K562 (cell line): ENCODE measurements around the gene ZNF213. TPM values are rescaled to one million over a fixed set of nuclear protein-coding genes. Genes with fewer than 3 reads are reported as not detected.

ENCODE experiments used
- CTBP1 ChIP-seq: fragments of 450-650 bp; IDR thresholded peaks from 2 replicates; pipeline ENCODE4 v1.6.1; 2016; ENCODE audit warnings: borderline replicate concordance
- ELF2 ChIP-seq: fragments of 250-450 bp; sonication (Bioruptor Pico); IDR thresholded peaks from 2 replicates; pipeline ENCODE4 v1.5.0; 2021; ENCODE audit warnings: mild to moderate bottlenecking
- IFI16 ChIP-seq: fragments of 250-450 bp; sonication (Bioruptor Pico); IDR thresholded peaks from 2 replicates; pipeline ENCODE4 v2.1.2; 2022; ENCODE audit warnings: mild to moderate bottlenecking, inconsistent platforms
- ILK ChIP-seq: fragments of 450-650 bp; IDR thresholded peaks from 2 replicates; pipeline ENCODE4 v1.6.1; 2016; ENCODE audit warnings: missing genetic modification characterization, low read depth, mild to moderate bottlenecking, missing compliant biosample characterization, moderate library complexity, borderline replicate concordance
- MTA3 ChIP-seq: fragments of 450-650 bp; formaldehyde crosslinking; IDR thresholded peaks from 2 replicates; pipeline ENCODE4 v1.6.1; 2017; ENCODE audit warnings: mild to moderate bottlenecking, borderline replicate concordance
- NFXL1 ChIP-seq: fragments of 450-650 bp; formaldehyde crosslinking; IDR thresholded peaks from 2 replicates; pipeline ENCODE4 v1.4.0; 2021; ENCODE audit warnings: mild to moderate bottlenecking
- NR2F6 ChIP-seq: fragments of 450-650 bp; formaldehyde crosslinking; IDR thresholded peaks from 2 replicates; pipeline ENCODE4 v1.4.0; 2020; ENCODE audit warnings: mild to moderate bottlenecking
- PML ChIP-seq: IDR thresholded peaks from 2 replicates; pipeline ENCODE4 v1.6.1; 2012; ENCODE audit warnings: low read length, inconsistent platforms
- RB1 ChIP-seq: fragments of 450-650 bp; IDR thresholded peaks from 2 replicates; pipeline ENCODE4 v1.6.1; 2017; ENCODE audit warnings: low read depth, mild to moderate bottlenecking
- RBM34 ChIP-seq: fragments of 200-400 bp; formaldehyde crosslinking; IDR thresholded peaks from 2 replicates; pipeline ENCODE4 v1.6.1; 2018; ENCODE audit warnings: low read length, borderline replicate concordance; ENCODE audit not compliant: insufficient read depth
- SMARCA5 ChIP-seq: fragments of 450-650 bp; IDR thresholded peaks from 2 replicates; pipeline ENCODE4 v1.6.1; 2016
- SOX6 ChIP-seq: fragments of 450-650 bp; IDR thresholded peaks from 2 replicates; pipeline ENCODE4 v1.6.1; 2014; ENCODE audit warnings: mild to moderate bottlenecking
- ZBTB1 ChIP-seq: sonication (generic); formaldehyde crosslinking; IDR thresholded peaks from 2 replicates; pipeline ENCODE4 v1.8.1; 2023; ENCODE audit warnings: missing genetic modification reagents, low read depth, mild to moderate bottlenecking, borderline replicate concordance
- ZNF217 ChIP-seq: sonication (generic); formaldehyde crosslinking; IDR thresholded peaks from 2 replicates; pipeline ENCODE4 v1.8.0; 2022; ENCODE audit warnings: mild to moderate bottlenecking, missing genetic modification reagents
- ZNF431 ChIP-seq: sonication (generic); formaldehyde crosslinking; IDR thresholded peaks from 2 replicates; pipeline ENCODE4 v1.8.0; 2022; ENCODE audit warnings: mild to moderate bottlenecking, missing genetic modification reagents
- ZNF507 ChIP-seq: conservative IDR thresholded peaks from 2 replicates; pipeline ENCODE4 v1.6.1; 2017; ENCODE audit warnings: missing genetic modification characterization, missing compliant biosample characterization
- ZNF589 ChIP-seq: fragments of 200-800 bp; sonication (Bioruptor generic); IDR thresholded peaks from 2 replicates; pipeline ENCODE4 v1.6.1; 2016; ENCODE audit warnings: low read depth, missing genetic modification characterization, missing compliant biosample characterization
- ZNF644 ChIP-seq: fragments of 200-800 bp; sonication (Bioruptor generic); IDR thresholded peaks from 2 replicates; pipeline ENCODE4 v1.6.1; 2016; ENCODE audit warnings: low read depth, missing genetic modification characterization, missing compliant biosample characterization
- ZNF668 ChIP-seq: fragments of 250-450 bp; sonication (Bioruptor Pico); IDR thresholded peaks from 2 replicates; pipeline ENCODE4 v1.8.0; 2022; ENCODE audit warnings: mild to moderate bottlenecking, inconsistent platforms
- ZNF766 ChIP-seq: fragments of 200-800 bp; sonication (Bioruptor generic); conservative IDR thresholded peaks from 2 replicates; pipeline ENCODE4 v1.6.1; 2016; ENCODE audit warnings: missing genetic modification characterization, missing compliant biosample characterization
- polyA plus RNA-seq, 8 experiments: library from polyadenylated mRNA; depleted of rRNA in 4 of 8; stranded (reverse) in 5 of 8; unstranded in 3 of 8; fragments of >200 nt; fragmentation: Nextera tagmentation in 2 of 8; fragmentation: Illumina TruSeq in 1 of 8; extraction: Ambion mirVana in 2 of 8; extraction: Trizol in 1 of 8; gene quantifications; 2 replicates each; pipeline versions ENCODE4 v1.2.1 to v1.2.3, GENCODE V29; 2011 to 2014; ENCODE audit warnings: inconsistent platforms in 1 of 8, missing spikeins in 1 of 8
- total RNA-seq, 7 experiments: library from RNA; depleted of rRNA in 6 of 7; stranded (reverse); fragments of >200 nt in 6 of 7; fragmentation: Illumina TruSeq in 2 of 7; extraction: Trizol in 2 of 7; gene quantifications; 2 replicates each; pipeline versions ENCODE4 v1.2.1 to v1.2.3, GENCODE V29; 2011 to 2021; ENCODE audit warnings: low replicate concordance in 1 of 7
- TF ChIP-seq, protein P1 (sequence below): fragments of 450-650 bp; IDR thresholded peaks from 2 replicates; pipeline ENCODE4 v1.6.1; 2016; ENCODE audit warnings: borderline replicate concordance
- TF ChIP-seq, protein P2 (sequence below): fragments of 450-650 bp; IDR thresholded peaks from 2 replicates; pipeline ENCODE4 v1.6.1; 2017; ENCODE audit warnings: antibody characterized with exemption
- TF ChIP-seq, protein P3 (sequence below), 2 experiments: fragments of 450-650 bp in 1 of 2; sonication (generic) in 1 of 2; formaldehyde crosslinking; conservative IDR thresholded peaks; 2 replicates each; pipeline versions ENCODE4 v1.4.0 to v1.8.1; 2020 to 2022; ENCODE audit warnings: mild to moderate bottlenecking in 1 of 2, missing genetic modification reagents in 1 of 2
- TF ChIP-seq, protein P4 (sequence below): sonication (generic); IDR thresholded peaks from 2 replicates; pipeline ENCODE4 v1.6.1; 2016

Gene ZNF213
- total and polyA plus RNA-seq, 9 of the 15 experiments (the other 6 are each of a cell fraction or from before 2014, with no cell fraction given) = 0.49 to 10.0 (median 1.8) TPM

DNA sequence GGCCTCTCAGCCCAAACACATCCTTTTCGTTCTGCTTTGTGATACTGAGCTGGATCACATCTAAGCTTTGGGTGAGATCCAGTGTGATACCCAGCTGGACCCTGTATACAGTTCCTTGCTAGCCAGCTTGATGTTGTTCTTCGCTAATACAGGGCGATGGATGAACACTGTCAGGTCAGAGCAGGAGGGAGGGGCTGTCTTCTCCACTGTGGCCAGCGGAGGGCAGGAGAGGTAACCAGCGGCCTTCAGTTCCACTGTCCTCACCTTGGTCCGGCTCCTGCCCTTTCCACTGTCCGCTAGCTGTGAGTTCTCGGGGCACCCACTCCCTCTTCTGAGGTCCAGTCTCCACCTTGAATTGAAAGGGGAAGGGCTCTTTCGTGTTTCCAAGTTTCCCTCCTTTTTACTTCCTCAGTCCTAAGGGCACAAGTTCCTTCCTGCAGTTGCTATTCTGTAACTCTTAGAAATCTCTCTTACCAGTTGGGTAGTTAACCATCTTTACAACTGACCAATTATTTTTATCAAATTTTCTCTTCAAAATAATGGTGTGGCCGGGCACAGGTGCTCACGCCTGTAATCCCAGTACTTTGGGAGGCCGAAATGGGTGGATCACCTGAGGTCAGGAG is 3.0 kb upstream of the ZNF213 start (continued):
- TF ChIP-seq ZNF644 (tag) (no peak), ZNF766 (CRISPR knock-in tag) (no peak), RBM34 (no peak), ZBTB1 (CRISPR knock-in tag) (no peak), NR2F6 (CRISPR knock-in tag) (no peak), ZNF507 (tag) (no peak), ZNF589 (no peak), PML (no peak), ELF2 (CRISPR knock-in tag) (no peak), ILK (no peak), IFI16 (CRISPR knock-in tag) (no peak), ZNF217 (CRISPR knock-in tag) (no peak), NFXL1 (CRISPR knock-in tag) (no peak), SMARCA5 (no peak), SOX6 (peak; percentile 25; the same call in 1 of the 2 replicates), RB1 (peak; percentile 39; the same call in 1 of the 2 replicates), MTA3 (no peak), ZNF431 (CRISPR knock-in tag) (no peak), ZNF668 (CRISPR knock-in tag) (no peak), CTBP1 (peak; percentile 29; the same call in 1 of the 2 replicates)
- TF ChIP-seq, protein P1, sequence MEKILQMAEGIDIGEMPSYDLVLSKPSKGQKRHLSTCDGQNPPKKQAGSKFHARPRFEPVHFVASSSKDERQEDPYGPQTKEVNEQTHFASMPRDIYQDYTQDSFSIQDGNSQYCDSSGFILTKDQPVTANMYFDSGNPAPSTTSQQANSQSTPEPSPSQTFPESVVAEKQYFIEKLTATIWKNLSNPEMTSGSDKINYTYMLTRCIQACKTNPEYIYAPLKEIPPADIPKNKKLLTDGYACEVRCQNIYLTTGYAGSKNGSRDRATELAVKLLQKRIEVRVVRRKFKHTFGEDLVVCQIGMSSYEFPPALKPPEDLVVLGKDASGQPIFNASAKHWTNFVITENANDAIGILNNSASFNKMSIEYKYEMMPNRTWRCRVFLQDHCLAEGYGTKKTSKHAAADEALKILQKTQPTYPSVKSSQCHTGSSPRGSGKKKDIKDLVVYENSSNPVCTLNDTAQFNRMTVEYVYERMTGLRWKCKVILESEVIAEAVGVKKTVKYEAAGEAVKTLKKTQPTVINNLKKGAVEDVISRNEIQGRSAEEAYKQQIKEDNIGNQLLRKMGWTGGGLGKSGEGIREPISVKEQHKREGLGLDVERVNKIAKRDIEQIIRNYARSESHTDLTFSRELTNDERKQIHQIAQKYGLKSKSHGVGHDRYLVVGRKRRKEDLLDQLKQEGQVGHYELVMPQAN = 0 out of 2 replicates have a peak, but pooled peaks have one; percentile 9
- TF ChIP-seq, protein P2, sequence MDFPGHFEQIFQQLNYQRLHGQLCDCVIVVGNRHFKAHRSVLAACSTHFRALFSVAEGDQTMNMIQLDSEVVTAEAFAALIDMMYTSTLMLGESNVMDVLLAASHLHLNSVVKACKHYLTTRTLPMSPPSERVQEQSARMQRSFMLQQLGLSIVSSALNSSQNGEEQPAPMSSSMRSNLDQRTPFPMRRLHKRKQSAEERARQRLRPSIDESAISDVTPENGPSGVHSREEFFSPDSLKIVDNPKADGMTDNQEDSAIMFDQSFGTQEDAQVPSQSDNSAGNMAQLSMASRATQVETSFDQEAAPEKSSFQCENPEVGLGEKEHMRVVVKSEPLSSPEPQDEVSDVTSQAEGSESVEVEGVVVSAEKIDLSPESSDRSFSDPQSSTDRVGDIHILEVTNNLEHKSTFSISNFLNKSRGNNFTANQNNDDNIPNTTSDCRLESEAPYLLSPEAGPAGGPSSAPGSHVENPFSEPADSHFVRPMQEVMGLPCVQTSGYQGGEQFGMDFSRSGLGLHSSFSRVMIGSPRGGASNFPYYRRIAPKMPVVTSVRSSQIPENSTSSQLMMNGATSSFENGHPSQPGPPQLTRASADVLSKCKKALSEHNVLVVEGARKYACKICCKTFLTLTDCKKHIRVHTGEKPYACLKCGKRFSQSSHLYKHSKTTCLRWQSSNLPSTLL = peak; percentile 96
- TF ChIP-seq, protein P3, sequence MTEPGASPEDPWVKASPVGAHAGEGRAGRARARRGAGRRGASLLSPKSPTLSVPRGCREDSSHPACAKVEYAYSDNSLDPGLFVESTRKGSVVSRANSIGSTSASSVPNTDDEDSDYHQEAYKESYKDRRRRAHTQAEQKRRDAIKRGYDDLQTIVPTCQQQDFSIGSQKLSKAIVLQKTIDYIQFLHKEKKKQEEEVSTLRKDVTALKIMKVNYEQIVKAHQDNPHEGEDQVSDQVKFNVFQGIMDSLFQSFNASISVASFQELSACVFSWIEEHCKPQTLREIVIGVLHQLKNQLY (CRISPR knock-in tag; conservative IDR thresholded peaks at IDR 0.05) = no peak
- TF ChIP-seq, protein P4, sequence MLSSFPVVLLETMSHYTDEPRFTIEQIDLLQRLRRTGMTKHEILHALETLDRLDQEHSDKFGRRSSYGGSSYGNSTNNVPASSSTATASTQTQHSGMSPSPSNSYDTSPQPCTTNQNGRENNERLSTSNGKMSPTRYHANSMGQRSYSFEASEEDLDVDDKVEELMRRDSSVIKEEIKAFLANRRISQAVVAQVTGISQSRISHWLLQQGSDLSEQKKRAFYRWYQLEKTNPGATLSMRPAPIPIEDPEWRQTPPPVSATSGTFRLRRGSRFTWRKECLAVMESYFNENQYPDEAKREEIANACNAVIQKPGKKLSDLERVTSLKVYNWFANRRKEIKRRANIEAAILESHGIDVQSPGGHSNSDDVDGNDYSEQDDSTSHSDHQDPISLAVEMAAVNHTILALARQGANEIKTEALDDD = 0 out of 2 replicates have a peak, but pooled peaks have one; percentile 31
